IMR-90 (cell line): ENCODE results near the gene GRK2. TPM values are rescaled to one million over a fixed set of nuclear protein-coding genes. Genes with fewer than 3 reads are reported as not detected.

Experiments used
- ATAC-seq: fragments of 200-7000 bp; cut with Tn5 transposase; 2 replicates; pipeline ENCODE4 v1.9.1; 2020; ENCODE audit warnings: low read depth, mild to moderate bottlenecking, moderate library complexity
- BruUV-seq: library from RNA; stranded (reverse); fragments of 400-500 nt; replicated peaks from 2 replicates; lab custom pipeline; 2021; lab: Mats Ljungman, UMichigan
- CTCF ChIA-PET: fragments of 300-600 bp; formaldehyde crosslinking; extraction: SDS; loops from one replicate; lab custom pipeline; 2021; ENCODE audit warnings: antibody characterized with exemption; lab: Yijun Ruan, JAX
- POLR2A ChIA-PET: fragments of 300-600 bp; sonication (Branson Sonifier 250); formaldehyde crosslinking; loops from one replicate; lab custom pipeline; 2022; ENCODE audit warnings: antibody characterized with exemption; ENCODE audit not compliant: unreplicated experiment; lab: Charles Lee
- DNase-seq: peaks from one replicate; pipeline ENCODE4 v3.0.0; 2013
- H2AFZ ChIP-seq: replicated peaks from 2 replicates; pipeline ENCODE3; 2013; ENCODE audit warnings: low read length, mild to moderate bottlenecking; ENCODE audit not compliant: poor library complexity
- H2AK5ac ChIP-seq: 2 replicates; pipeline ENCODE4 v1.6.1; 2013; ENCODE audit warnings: low read depth, low read length, inconsistent platforms
- H2AK9ac ChIP-seq: replicated peaks from 2 replicates; pipeline ENCODE3; 2013; ENCODE audit warnings: mild to moderate bottlenecking, low read depth, low read length, moderate library complexity; ENCODE audit not compliant: poor library complexity
- H2BK120ac ChIP-seq: 2 replicates; pipeline ENCODE4 v1.6.1; 2013; ENCODE audit warnings: low read depth, low read length, inconsistent platforms
- H2BK15ac ChIP-seq: 3 replicates; pipeline ENCODE4 v1.6.1; 2013; ENCODE audit warnings: low read depth, low read length, inconsistent platforms
- H2BK20ac ChIP-seq: 2 replicates; pipeline ENCODE4 v1.6.1; 2013; ENCODE audit warnings: low read depth, mild to moderate bottlenecking, inconsistent platforms, low read length, moderate library complexity
- H2BK5ac ChIP-seq: 2 replicates; pipeline ENCODE4 v1.6.1; 2013; ENCODE audit warnings: mild to moderate bottlenecking, low read depth, low read length, inconsistent platforms; ENCODE audit not compliant: poor library complexity, severe bottlenecking
- H3K14ac ChIP-seq: replicated peaks from 2 replicates; pipeline ENCODE4 v1.6.1; 2013; ENCODE audit warnings: low read depth, low read length, inconsistent platforms
- H3K18ac ChIP-seq: 2 replicates; pipeline ENCODE4 v1.6.1; 2013; ENCODE audit warnings: low read depth, low read length, control low read depth
- H3K23ac ChIP-seq: 2 replicates; pipeline ENCODE4 v1.6.1; 2013; ENCODE audit warnings: low read depth, low read length, inconsistent platforms
- H3K27ac ChIP-seq: 2 replicates; pipeline ENCODE4 v1.5.1; 2013; ENCODE audit warnings: mild to moderate bottlenecking, control low read depth, low read length; ENCODE audit not compliant: insufficient read depth
- H3K27me3 ChIP-seq: 2 replicates; pipeline ENCODE4 v1.6.1; 2013; ENCODE audit warnings: low read length; ENCODE audit not compliant: control insufficient read depth, insufficient read depth
- H3K36me3 ChIP-seq: 2 replicates; pipeline ENCODE4 v1.6.1; 2013; ENCODE audit warnings: low read length, mixed read lengths; ENCODE audit not compliant: control insufficient read depth, insufficient read depth
- H3K4ac ChIP-seq: 2 replicates; pipeline ENCODE4 v1.6.1; 2013; ENCODE audit warnings: low read depth, low read length, inconsistent platforms
- H3K4me1 ChIP-seq: 2 replicates; pipeline ENCODE4 v1.6.1; 2013; ENCODE audit warnings: low read length, mixed read lengths; ENCODE audit not compliant: control insufficient read depth, insufficient read depth
- H3K4me2 ChIP-seq: 2 replicates; pipeline ENCODE4 v1.6.1; 2013; ENCODE audit warnings: low read depth, mild to moderate bottlenecking, control low read depth, low read length, moderate library complexity
- H3K4me3 ChIP-seq: 2 replicates; pipeline ENCODE4 v1.5.1; 2013; ENCODE audit warnings: low read depth, mild to moderate bottlenecking, control low read depth, low read length, moderate library complexity; ENCODE audit not compliant: insufficient read depth
- H3K56ac ChIP-seq: 2 replicates; pipeline ENCODE4 v1.6.1; 2013; ENCODE audit warnings: low read length, inconsistent platforms; ENCODE audit not compliant: insufficient read depth; ENCODE audit errors: extremely low read depth
- H3K79me1 ChIP-seq, 2 experiments: 2 replicates each; pipeline ENCODE4 v1.6.1; 2013; ENCODE audit warnings: low read length in 2 of 2, inconsistent platforms in 1 of 2, low read depth in 1 of 2
- H3K9ac ChIP-seq: 2 replicates; pipeline ENCODE4 v1.6.1; 2013; ENCODE audit warnings: low read depth, low read length, control low read depth
- H3K9me1 ChIP-seq: 2 replicates; pipeline ENCODE4 v1.6.1; 2013; ENCODE audit warnings: low read length, inconsistent platforms; ENCODE audit not compliant: insufficient read depth
- H3K9me3 ChIP-seq: 2 replicates; pipeline ENCODE4 v1.6.1; 2013; ENCODE audit warnings: low read length; ENCODE audit not compliant: control insufficient read depth, insufficient read depth
- H4K20me1 ChIP-seq: 2 replicates; pipeline ENCODE4 v1.6.1; 2013; ENCODE audit warnings: low read length, inconsistent platforms; ENCODE audit not compliant: insufficient read depth
- H4K5ac ChIP-seq: 2 replicates; pipeline ENCODE4 v1.6.1; 2013; ENCODE audit warnings: mild to moderate bottlenecking, low read depth, low read length, control low read depth
- H4K8ac ChIP-seq, 2 experiments: 2 replicates each; pipeline ENCODE4 v1.6.1; 2013; ENCODE audit warnings: low read depth in 2 of 2, low read length in 2 of 2, control low read depth in 1 of 2, inconsistent platforms in 1 of 2
- H4K91ac ChIP-seq: 2 replicates; pipeline ENCODE4 v1.6.1; 2013; ENCODE audit warnings: low read depth, low read length, inconsistent platforms; ENCODE audit not compliant: insufficient read depth
- BHLHE40 ChIP-seq: fragments of 150-350 bp; IDR thresholded peaks from 2 replicates; pipeline ENCODE4 v1.6.1; 2016; ENCODE audit warnings: mild to moderate bottlenecking, low read depth, low read length
- CEBPB ChIP-seq: IDR thresholded peaks from 2 replicates; pipeline ENCODE4 v1.6.1; 2012; ENCODE audit warnings: low read depth, low read length, improper control_type of control experiment
- CTCF ChIP-seq: conservative IDR thresholded peaks from 2 replicates; pipeline ENCODE4 v1.5.1; 2012; ENCODE audit warnings: mild to moderate bottlenecking, low read depth, low read length, improper control_type of control experiment
- ELK1 ChIP-seq: fragments of 150-350 bp; IDR thresholded peaks from 2 replicates; pipeline ENCODE4 v1.6.1; 2016; ENCODE audit warnings: low read depth, mild to moderate bottlenecking, low read length, moderate library complexity, borderline replicate concordance
- FOS ChIP-seq: fragments of 150-350 bp; IDR thresholded peaks from 2 replicates; pipeline ENCODE4 v1.6.1; 2016; ENCODE audit warnings: low read depth, low read length
- MAFK ChIP-seq: IDR thresholded peaks from 2 replicates; pipeline ENCODE4 v1.6.1; 2012; ENCODE audit warnings: low read depth, low read length, improper control_type of control experiment
- MAZ ChIP-seq: IDR thresholded peaks from 2 replicates; pipeline ENCODE4 v1.6.1; 2012; ENCODE audit warnings: low read depth, mild to moderate bottlenecking, low read length, improper control_type of control experiment, moderate library complexity, borderline replicate concordance
- MXI1 ChIP-seq: IDR thresholded peaks from 2 replicates; pipeline ENCODE4 v1.6.1; 2012; ENCODE audit warnings: low read depth, mild to moderate bottlenecking, low read length, moderate library complexity, borderline replicate concordance
- RAD21 ChIP-seq: IDR thresholded peaks from 2 replicates; pipeline ENCODE4 v1.6.1; 2012; ENCODE audit warnings: low read length, improper control_type of control experiment
- RCOR1 ChIP-seq: IDR thresholded peaks from 2 replicates; pipeline ENCODE4 v1.6.1; 2012; ENCODE audit warnings: mild to moderate bottlenecking, low read length, improper control_type of control experiment; ENCODE audit not compliant: insufficient replicate concordance
- RFX5 ChIP-seq: IDR thresholded peaks from 2 replicates; pipeline ENCODE4 v1.8.0; 2012; ENCODE audit warnings: low read depth, mild to moderate bottlenecking, low read length, moderate library complexity
- USF2 ChIP-seq: fragments of 150-350 bp; IDR thresholded peaks from 2 replicates; pipeline ENCODE4 v1.6.1; 2017; ENCODE audit warnings: mild to moderate bottlenecking, antibody characterized with exemption, low read length, low read depth
- WGBS, 2 experiments: methylation state at CpG; one replicate each; pipeline versions ENCODE4 v1.1.5 to v1.1.7; 2013; ENCODE audit warnings: missing lambda C conversion rate in 2 of 2; ENCODE audit not compliant: insufficient read length in 1 of 2; ENCODE audit errors: extremely low coverage in 2 of 2; 5-methylcytosine and 5-hydroxymethylcytosine counted together
- dilution Hi-C: fragments of 300-500 bp; cut with HindIII; formaldehyde crosslinking; loops from one replicate; pipeline ENCODE4 v1.14.3; 2018; ENCODE audit warnings: low sequenced_read_pairs; ENCODE audit not compliant: unreplicated experiment
- in situ Hi-C: fragments of 300-500 bp; cut with MboI; formaldehyde crosslinking; loops from 3 replicates; pipeline ENCODE4 v1.14.3; 2019; ENCODE audit warnings: low sequenced_read_pairs, inconsistent platforms, mixed read lengths
- intact Hi-C: fragments of 100-400 bp; cut with micrococcal nuclease; formaldehyde crosslinking; loops from 2 replicates; pipeline ENCODE4 v1.10.0; 2022
- polyA plus RNA-seq, 3 experiments: library from polyadenylated mRNA; depleted of rRNA; stranded (reverse); fragments of >200 nt; gene quantifications; 2 replicates each; pipeline ENCODE4 v1.2.3, GENCODE V29; 2012; ENCODE audit warnings: low replicate concordance in 1 of 3
- total RNA-seq: library from RNA; depleted of rRNA; stranded (reverse); fragments of >200 nt; gene quantifications from 2 replicates; pipeline ENCODE4 v1.2.3, GENCODE V29; 2012

Gene GRK2
- total and polyA plus RNA-seq, 2 of the 4 experiments (the other 2 are of a cell fraction): 26.7 to 41.8 TPM

- H3K4me2 ChIP-seq: no peak overlapping the region
- H3K56ac ChIP-seq: no peak overlapping the region
- H3K36me3 ChIP-seq: peaks cover 69% of the 10 kb centered on the region
- no peak overlapping the region for H2AK9ac ChIP-seq
- H4K91ac ChIP-seq: no peak overlapping the region
- H3K14ac ChIP-seq: no peak overlapping the region
- dilution Hi-C loops (no loop called here), intact Hi-C loops (no loop called here), in situ Hi-C loops (no loop called here)
- H2BK15ac ChIP-seq: no peak overlapping the region
- CTCF ChIA-PET: no interaction called here
- no peak for TF ChIP-seq FOS
- no peak for TF ChIP-seq ELK1
- no peak for TF ChIP-seq RCOR1
- TF ChIP-seq MAFK: no peak
- no peak for TF ChIP-seq BHLHE40
- TF ChIP-seq RFX5: no peak
- TF ChIP-seq USF2: no peak
- no peak for TF ChIP-seq CTCF
- no peak for TF ChIP-seq RAD21
- TF ChIP-seq MAZ: no peak
- no peak for TF ChIP-seq CEBPB
- TF ChIP-seq MXI1: no peak
- H2BK20ac ChIP-seq: no peak overlapping the region
- no peak overlapping the region for H3K27ac ChIP-seq
- H3K4me3 ChIP-seq: no peak overlapping the region
- DNase-seq (no peak), ATAC-seq (no peak)
- no peak overlapping the region for H2BK120ac ChIP-seq
- H4K8ac ChIP-seq: no peak overlapping the region
- no peak overlapping the region for H3K9ac ChIP-seq
- H2AK5ac ChIP-seq: no peak overlapping the region
- H3K23ac ChIP-seq: no peak overlapping the region
- H3K4ac ChIP-seq: no peak overlapping the region
- POLR2A ChIA-PET: interaction anchor here (0.6 kb wide), 1 partner anchor 128 kb away, joined by 3 read pairs; no protein-coding TSS in a partner anchor
- no peak overlapping the region for H2AFZ ChIP-seq
- H3K79me1 ChIP-seq: peaks cover 6 to 37% of the 10 kb centered on the region in 2 experiments
- no TSS peak for BruUV-seq
- H3K4me1 ChIP-seq: peaks cover 6% of the 10 kb centered on the region
- 92% methylated on average over 11 of the region's 13 CpGs; no CpG with 5 or more reads in 1 of the 2 experiments for WGBS, 2 experiments
- no peak overlapping the region for H2BK5ac ChIP-seq
- peaks cover 9% of the 10 kb centered on the region; the same call in 1 of the 2 replicates for H3K9me1 ChIP-seq
- no peak overlapping the region for H4K5ac ChIP-seq
- no peak overlapping the region for H3K18ac ChIP-seq
- H3K27me3 ChIP-seq: no peaks in the 10 kb centered on the region
- H3K9me3 ChIP-seq: no peaks in the 10 kb centered on the region
- no peaks in the 10 kb centered on the region for H4K20me1 ChIP-seq
These were observed 17.2 kb downstream of the GRK2 start for GRCh38 chr11:67283481-67283963.
